K562 (cell line): ENCODE measurements around the gene AGFG2. TPM values are rescaled to one million over a fixed set of nuclear protein-coding genes. Genes with fewer than 3 reads are reported as not detected.
A peak's percentile ranks its signal among the peaks of the same experiment; 100 is the strongest.

Experiments
- ATF6 ChIP-seq: sonication (generic); formaldehyde crosslinking; IDR thresholded peaks from 2 replicates; pipeline ENCODE4 v1.4.0; 2020; ENCODE audit warnings: mild to moderate bottlenecking, missing genetic modification reagents
- CHD2 ChIP-seq: IDR thresholded peaks from 2 replicates; pipeline ENCODE4 v1.6.1; 2011; ENCODE audit warnings: low read depth, low read length
- E2F6 ChIP-seq, 2 experiments: IDR thresholded peaks; 2 replicates each; pipeline ENCODE4 v1.6.1; 2011; ENCODE audit warnings: borderline replicate concordance in 1 of 2, control low read depth in 1 of 2, low read depth in 1 of 2, low read length in 1 of 2, mild to moderate bottlenecking in 1 of 2, mixed read lengths in 1 of 2, moderate library complexity in 1 of 2; ENCODE audit not compliant: insufficient read depth in 1 of 2, insufficient read length in 1 of 2, poor library complexity in 1 of 2, severe bottlenecking in 1 of 2; ENCODE audit errors: extremely low read depth in 1 of 2
- GMEB1 ChIP-seq: fragments of 250-450 bp; sonication (Bioruptor Pico); IDR thresholded peaks from 2 replicates; pipeline ENCODE4 v1.4.0; 2020; ENCODE audit warnings: mild to moderate bottlenecking
- HMGN3 ChIP-seq: IDR thresholded peaks from 2 replicates; pipeline ENCODE4 v1.6.1; 2011; ENCODE audit warnings: borderline replicate concordance, low read depth, mild to moderate bottlenecking, mixed read lengths, low read length; ENCODE audit not compliant: insufficient read length; ENCODE audit errors: extremely low read depth
- HNRNPH1 ChIP-seq: fragments of 200-400 bp; formaldehyde crosslinking; optimal IDR thresholded peaks from 2 replicates; pipeline ENCODE3; 2017; ENCODE audit warnings: low read depth, mild to moderate bottlenecking, low read length, moderate library complexity
- JUN ChIP-seq, 2 experiments: sonication (generic) in 1 of 2; formaldehyde crosslinking in 1 of 2; IDR thresholded peaks; 2 replicates each; pipeline versions ENCODE4 v1.6.1 to v1.8.0; 2012 to 2022; ENCODE audit warnings: borderline replicate concordance in 2 of 2, mild to moderate bottlenecking in 2 of 2, improper control_type of control experiment in 1 of 2, low read depth in 1 of 2, low read length in 1 of 2, missing genetic modification reagents in 1 of 2
- KLF16 ChIP-seq: IDR thresholded peaks from 2 replicates; pipeline ENCODE4 v1.6.1; 2016; ENCODE audit warnings: antibody characterized with exemption
- MYNN ChIP-seq, 2 experiments: sonication (generic); formaldehyde crosslinking in 1 of 2; IDR thresholded peaks; 2 replicates each; pipeline versions ENCODE4 v1.5.0 to v1.6.1; 2016 to 2020; ENCODE audit warnings: antibody characterized with exemption in 1 of 2, missing genetic modification reagents in 1 of 2
- POLR2B ChIP-seq: fragments of 450-650 bp; IDR thresholded peaks from 2 replicates; pipeline ENCODE4 v1.6.1; 2018; ENCODE audit warnings: low read depth; ENCODE audit not compliant: partially characterized antibody
- PRDM10 ChIP-seq: fragments of 450-650 bp; IDR thresholded peaks from 2 replicates; pipeline ENCODE4 v1.6.1; 2018; ENCODE audit not compliant: partially characterized antibody
- RBM39 ChIP-seq: fragments of 200-400 bp; formaldehyde crosslinking; optimal IDR thresholded peaks from 2 replicates; pipeline ENCODE3; 2018; ENCODE audit warnings: low read depth, low read length
- WHSC1 ChIP-seq: IDR thresholded peaks from one replicate; pipeline ENCODE4 v1.6.1; 2012; ENCODE audit warnings: low read length, control low read depth, inconsistent platforms
- ZFPM2 ChIP-seq: fragments of 250-450 bp; sonication (Bioruptor Pico); IDR thresholded peaks from 2 replicates; pipeline ENCODE4 v1.5.1; 2022; ENCODE audit warnings: mild to moderate bottlenecking
- ZNF133 ChIP-seq: fragments of 250-450 bp; sonication (Bioruptor Pico); IDR thresholded peaks from 2 replicates; pipeline ENCODE4 v1.4.0; 2020; ENCODE audit warnings: mild to moderate bottlenecking
- ZNF184 ChIP-seq: sonication (generic); formaldehyde crosslinking; IDR thresholded peaks from 2 replicates; pipeline ENCODE4 v1.5.0; 2020; ENCODE audit warnings: missing genetic modification reagents
- polyA plus RNA-seq, 8 experiments: library from polyadenylated mRNA; depleted of rRNA in 4 of 8; stranded (reverse) in 5 of 8; unstranded in 3 of 8; fragments of >200 nt; fragmentation: Nextera tagmentation in 2 of 8; fragmentation: Illumina TruSeq in 1 of 8; extraction: Ambion mirVana in 2 of 8; extraction: Trizol in 1 of 8; gene quantifications; 2 replicates each; pipeline versions ENCODE4 v1.2.1 to v1.2.3, GENCODE V29; 2011 to 2014; ENCODE audit warnings: inconsistent platforms in 1 of 8, missing spikeins in 1 of 8
- total RNA-seq, 7 experiments: library from RNA; depleted of rRNA in 6 of 7; stranded (reverse); fragments of >200 nt in 6 of 7; fragmentation: Illumina TruSeq in 2 of 7; extraction: Trizol in 2 of 7; gene quantifications; 2 replicates each; pipeline versions ENCODE4 v1.2.1 to v1.2.3, GENCODE V29; 2011 to 2021; ENCODE audit warnings: low replicate concordance in 1 of 7

The AGFG2 gene
- total and polyA plus RNA-seq, 9 of the 15 experiments (the other 6 are each of a cell fraction or from before 2014, with no cell fraction given), result 0.31 to 23.1 (median 6.5) TPM

- TF ChIP-seq ZFPM2, result no peak
- TF ChIP-seq MYNN (IDR thresholded peaks at IDR 0.05), result no peak
- TF ChIP-seq MYNN (CRISPR knock-in tag; IDR thresholded peaks at IDR 0.05), result no peak
- no peak for TF ChIP-seq HNRNPH1
- no peak for TF ChIP-seq WHSC1
- TF ChIP-seq ATF6, result no peak
- TF ChIP-seq ZNF184, result no peak
- TF ChIP-seq POLR2B, result no peak
- TF ChIP-seq E2F6 (IDR thresholded peaks at IDR 0.05; ENCODE audit: borderline replicate concordance in 1 of 2, extremely low read depth in 1 of 2, insufficient read depth in 1 of 2, insufficient read length in 1 of 2, low read depth in 1 of 2, low read length in 1 of 2, poor library complexity in 1 of 2, severe bottlenecking in 1 of 2), result peak; percentile 37 to 58
- TF ChIP-seq ZNF133 (CRISPR knock-in tag), result no peak
- TF ChIP-seq CHD2, result peak; percentile 96
- TF ChIP-seq RBM39, result no peak
- no peak for TF ChIP-seq KLF16
- no peak for TF ChIP-seq GMEB1
- no peak; the same call in 1 of the 2 replicates for TF ChIP-seq JUN (IDR thresholded peaks at IDR 0.05; ENCODE audit: borderline replicate concordance, low read depth, low read length)
- no peak for TF ChIP-seq JUN (CRISPR knock-in tag; IDR thresholded peaks at IDR 0.05; ENCODE audit: borderline replicate concordance)
- TF ChIP-seq HMGN3, result no peak
- peak; percentile 99 for TF ChIP-seq PRDM10
These were observed 47.4 kb downstream of the AGFG2 start, which contains the start of gene FBXO24 (continued) for GRCh38 chr7:100586266-100587025.
